Stimulated activated CD8-positive, alpha-beta memory T cell treated with anti-CD3 and anti-CD28 coated beads, Interleukin-12 subunit alpha, Interleukin-12 subunit beta, amount 100 ng/mL, for 24 hours (primary cell): ENCODE data around the gene ADAMTS13.

Source experiments
- DNase-seq: peaks from one replicate; pipeline ENCODE4 v3.0.0-alpha.2; 2020; ENCODE audit errors: extremely low read depth

The ADAMTS13 gene

GRCh38 chr9:133472277-133472645 lies 50.1 kb downstream of the ADAMTS13 start:
- no peak for DNase-seq

- DNase-seq: no peak
Observed at GRCh38 chr9:133472753-133473378, 50.7 kb downstream of the ADAMTS13 start.

GRCh38 chr9:133473743-133474142 lies 51.6 kb downstream of the ADAMTS13 start:
- DNase-seq: no peak

GRCh38 chr9:133474215-133474614 lies 52.0 kb downstream of the ADAMTS13 start:
- no peak for DNase-seq

- DNase-seq: no peak
Observed at GRCh38 chr9:133474853-133475252, 52.7 kb downstream of the ADAMTS13 start.

- no peak for DNase-seq
Observed at GRCh38 chr9:133475292-133476012, 53.3 kb downstream of the ADAMTS13 start.

GRCh38 chr9:133476036-133476931 lies 54.1 kb downstream of the ADAMTS13 start:
- no peak for DNase-seq

GRCh38 chr9:133476941-133477340 lies 54.8 kb downstream of the ADAMTS13 start:
- no peak for DNase-seq

GRCh38 chr9:133477461-133477860 lies 55.3 kb downstream of the ADAMTS13 start:
- no peak for DNase-seq

- DNase-seq: no peak
Observed at GRCh38 chr9:133477992-133478850, 56.1 kb downstream of the ADAMTS13 start.

- DNase-seq: peak; percentile 68
Observed at GRCh38 chr9:133478851-133479711, 56.9 kb downstream of the ADAMTS13 start, which contains the start of gene SLC2A6. TSS of gene SLC2A6 (minus strand) at chr9:133479099. CDS start at chr9:133479059, 40 bp downstream.

- DNase-seq: no peak
Observed at GRCh38 chr9:133483611-133484010, 61.4 kb downstream of the ADAMTS13 start.

- DNase-seq: no peak
Observed at GRCh38 chr9:133484671-133485437, 62.7 kb downstream of the ADAMTS13 start.

- no peak for DNase-seq
Observed at GRCh38 chr9:133485531-133486260, 63.5 kb downstream of the ADAMTS13 start.

- DNase-seq: no peak
Observed at GRCh38 chr9:133487331-133487725, 65.2 kb downstream of the ADAMTS13 start.

GRCh38 chr9:133488686-133489252 lies 66.6 kb downstream of the ADAMTS13 start:
- DNase-seq: no peak

GRCh38 chr9:133489253-133490190 lies 67.4 kb downstream of the ADAMTS13 start:
- no peak for DNase-seq
